Suppressor macrophage (primary cell): ENCODE measurements around the gene RNF220.
"Not testable (repeated sequence)": the region's sequence is repeated elsewhere in the genome, so short reads cannot be mapped to it uniquely, and the experiment has no call there.

ENCODE experiments used
- DNase-seq, 4 experiments: peaks; one replicate each; pipeline ENCODE4 v3.0.0-alpha.2; 2020 to 2022

The RNF220 gene

DNA sequence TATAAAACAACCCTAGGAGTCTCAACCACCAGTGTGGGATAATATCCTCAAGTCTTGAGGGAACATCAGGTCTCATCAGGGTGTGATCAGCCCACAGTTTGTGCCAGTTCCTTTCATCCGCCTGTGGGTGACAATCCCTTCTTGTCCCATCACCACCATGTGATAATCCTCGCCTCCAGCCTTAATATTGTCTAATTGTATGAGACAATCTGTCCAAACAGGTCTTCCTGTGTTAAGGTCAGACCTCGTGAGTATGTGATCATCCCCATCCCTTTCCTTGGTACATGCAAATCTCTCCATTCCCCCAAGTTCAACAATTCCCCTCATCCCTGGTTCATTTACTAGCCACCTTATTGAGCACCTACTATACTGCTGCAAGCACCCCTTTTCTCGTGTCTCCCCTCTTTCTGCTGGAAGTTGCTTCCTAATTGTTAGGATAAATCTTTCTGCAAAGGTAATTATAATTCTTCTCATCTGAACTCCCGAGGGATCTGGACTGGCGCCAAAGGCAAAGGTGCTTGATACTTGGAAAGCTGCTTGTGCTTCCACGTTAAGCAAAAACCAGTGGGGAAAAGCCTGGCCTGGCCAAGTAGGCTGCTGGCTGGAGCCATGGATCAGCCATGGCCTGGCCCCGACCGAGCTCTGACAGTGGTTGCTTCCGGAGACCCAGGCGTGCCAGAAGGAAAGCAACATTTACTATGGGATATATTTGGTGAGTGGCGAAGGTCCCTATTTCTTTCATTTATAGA is 92.5 kb downstream of the RNF220 start:
- DNase-seq: no peak

DNA sequence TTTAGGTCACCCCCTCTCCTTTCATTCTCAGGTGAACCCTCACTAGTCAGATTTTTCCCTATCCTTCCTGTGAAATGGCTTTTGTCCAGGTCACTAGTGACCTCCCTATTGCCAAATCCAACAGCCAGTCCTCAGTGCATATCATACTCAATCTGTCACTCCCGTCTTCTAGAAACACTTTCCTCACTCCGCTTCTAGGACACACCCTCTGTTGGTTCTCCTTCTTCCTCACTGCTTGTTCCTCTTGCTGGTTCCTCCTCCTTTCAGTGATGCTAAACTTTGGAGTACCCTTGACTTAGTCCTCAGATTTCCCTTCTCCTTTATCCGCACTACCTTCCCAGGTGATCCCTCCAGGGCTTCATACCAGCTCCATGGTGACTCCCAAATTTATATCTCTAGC is 94.3 kb downstream of the RNF220 start:
- DNase-seq: peak; percentile 46 to 74 (median 60)

DNA sequence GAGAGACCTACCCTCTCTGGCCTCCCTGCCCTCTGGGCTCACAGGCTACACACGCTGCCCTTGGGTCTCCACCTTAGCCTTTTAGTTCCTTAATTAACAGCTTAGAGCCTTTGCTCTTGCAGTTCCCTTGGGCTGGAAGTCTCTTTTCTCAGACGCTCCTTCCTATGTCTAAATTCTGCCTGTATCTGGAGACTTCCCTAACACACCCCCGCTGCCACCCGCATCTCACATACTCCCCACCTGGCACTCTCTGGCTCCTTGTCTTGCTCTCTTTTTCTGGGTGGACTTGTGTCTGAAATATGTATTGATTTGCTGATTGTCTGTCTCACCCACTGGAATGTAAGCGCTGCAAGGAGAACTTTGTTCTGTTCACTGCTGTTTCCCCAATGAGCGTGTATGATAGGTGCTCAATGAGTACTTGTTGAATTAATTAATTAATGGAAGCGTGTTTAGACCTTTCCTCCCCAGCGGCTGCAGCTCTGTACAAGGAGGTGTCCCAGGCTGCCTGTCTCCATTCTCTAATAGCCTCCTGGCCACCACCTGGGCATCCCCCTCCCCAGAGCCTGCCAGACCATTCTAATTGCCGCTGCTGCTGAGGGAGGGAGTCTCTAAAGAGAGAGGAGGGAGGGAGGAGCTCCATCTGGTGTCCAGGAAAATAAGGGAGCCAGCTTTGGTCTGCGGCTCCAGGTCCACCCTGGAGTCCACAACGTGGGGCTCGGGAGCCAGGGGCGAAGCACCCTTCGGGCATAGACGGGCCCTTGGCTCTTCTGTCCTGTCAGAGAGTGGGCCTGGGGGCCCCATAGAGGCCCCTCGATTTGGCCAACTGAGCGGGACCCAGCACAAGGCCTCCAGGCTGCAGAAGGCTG is 95.4 kb downstream of the RNF220 start:
- DNase-seq: peak in 1 of 4 experiments; percentile 30

DNA sequence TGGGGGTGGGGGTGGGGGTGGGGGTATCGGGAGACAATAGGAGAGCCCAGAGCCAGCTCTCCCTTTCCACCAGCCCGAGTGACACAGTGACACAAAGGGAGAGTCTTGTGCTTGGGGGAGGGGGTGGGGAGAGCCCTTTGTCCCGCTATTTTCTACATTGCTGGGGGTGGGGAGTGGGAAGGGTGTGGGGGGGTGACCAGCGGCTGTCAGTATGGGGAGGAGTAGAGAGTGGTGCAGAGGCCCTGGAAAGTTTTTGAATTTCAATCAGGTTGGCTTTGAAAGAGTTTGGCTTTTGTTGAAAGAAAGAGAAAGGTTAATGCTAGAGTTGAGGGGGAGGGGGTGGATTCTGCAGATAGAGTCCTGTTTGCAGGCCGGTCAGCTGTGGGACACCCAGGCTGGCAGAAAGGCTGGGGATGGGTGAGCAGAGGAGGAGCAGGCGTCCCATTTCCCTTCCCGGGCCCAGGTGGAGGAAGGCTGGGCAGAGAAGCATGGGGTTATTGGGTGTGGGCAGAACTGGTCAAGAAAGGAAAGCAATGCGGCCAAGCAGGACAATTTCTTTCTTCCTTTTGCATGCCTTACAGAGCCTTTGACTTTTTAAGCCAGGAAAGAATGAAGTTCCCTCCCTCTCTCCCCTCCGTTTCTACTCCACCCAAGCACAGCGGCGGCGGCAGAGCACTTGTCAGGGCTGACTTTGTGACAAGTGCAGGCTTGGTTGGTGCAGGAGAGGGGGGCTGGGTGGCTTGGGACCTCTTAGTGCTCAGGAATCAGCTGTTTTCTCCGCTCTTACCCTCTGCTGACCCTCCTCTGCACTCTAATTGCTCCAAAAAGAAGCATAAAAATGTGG is 96.2 kb downstream of the RNF220 start:
- no peak for DNase-seq

DNA sequence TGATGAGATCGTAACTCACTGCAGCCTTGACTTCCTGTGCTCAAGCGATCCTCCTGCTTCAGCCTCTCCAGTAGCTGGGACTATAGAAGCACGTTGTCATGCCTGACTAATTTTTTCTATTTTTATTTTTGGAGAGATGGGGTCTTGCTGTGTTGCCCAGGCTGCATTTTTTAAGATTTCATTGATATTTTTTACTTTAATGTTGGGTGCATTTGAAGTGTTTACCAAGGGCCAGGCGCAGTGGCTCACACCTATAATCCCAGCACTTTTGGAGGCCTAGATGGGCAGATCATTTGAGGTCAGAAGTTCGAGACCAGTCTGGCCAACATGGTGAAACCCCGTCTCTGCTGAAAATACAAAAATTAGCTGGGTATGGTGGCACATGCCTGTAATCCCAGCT is 97.8 kb downstream of the RNF220 start:
- DNase-seq: not testable (repeated sequence)

DNA sequence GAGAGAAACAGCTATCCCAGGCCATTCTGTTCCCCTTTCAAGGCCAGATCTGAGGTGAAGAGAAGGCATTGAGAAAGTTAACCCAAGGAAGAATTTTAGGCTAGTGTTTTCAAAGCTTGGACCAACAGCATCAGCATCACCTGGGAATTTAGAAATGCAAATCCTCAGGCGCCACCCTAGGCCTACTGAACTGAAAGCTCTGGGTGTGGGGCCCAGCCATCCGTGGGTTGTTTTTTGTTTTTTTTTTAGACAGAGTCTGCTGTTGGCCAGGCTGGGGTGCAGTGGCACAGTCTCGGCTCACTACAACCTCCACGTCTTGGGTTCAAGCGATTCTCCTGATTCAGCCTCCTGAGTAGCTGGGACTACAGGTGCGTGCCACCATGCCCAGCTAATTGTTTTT is 98.6 kb downstream of the RNF220 start:
- no peak for DNase-seq

DNA sequence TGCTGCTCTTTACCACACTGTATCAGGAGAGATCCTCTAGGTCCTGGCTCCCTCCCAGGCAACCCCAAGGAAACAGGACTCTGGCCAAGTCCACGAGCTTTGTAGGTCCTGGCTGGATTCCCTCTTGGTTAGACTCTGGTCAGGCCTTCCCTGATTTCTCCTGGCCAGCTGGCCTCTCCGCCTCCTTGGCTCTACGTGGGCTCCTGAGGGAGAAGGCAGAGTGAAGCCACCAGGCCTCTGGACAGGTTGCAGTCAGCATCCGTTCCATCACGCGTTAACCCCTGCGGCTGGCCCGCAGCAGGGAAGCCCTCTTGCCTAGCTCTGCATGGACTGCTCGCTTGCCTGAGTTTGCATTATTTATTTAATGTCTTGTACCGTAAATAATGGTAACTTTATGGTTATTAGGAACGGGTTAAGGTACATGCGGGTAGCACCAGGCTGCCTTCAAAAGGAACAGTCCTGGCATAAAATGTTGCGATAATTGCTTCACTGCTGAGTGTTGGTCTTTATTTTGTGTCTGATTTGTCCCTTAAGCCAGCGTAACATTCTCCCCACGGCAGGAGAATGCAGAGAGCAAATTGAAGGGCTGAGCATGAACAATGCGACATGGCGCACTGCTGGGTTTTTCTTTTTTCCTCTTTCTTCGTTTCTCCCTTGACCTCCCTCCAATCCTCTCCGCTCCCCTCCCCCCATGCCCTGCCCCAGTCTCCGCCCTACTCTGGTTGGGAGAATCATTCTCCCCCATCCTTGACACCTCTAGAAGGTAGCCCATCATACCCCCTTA is 100.3 kb downstream of the RNF220 start:
- no peak for DNase-seq

DNA sequence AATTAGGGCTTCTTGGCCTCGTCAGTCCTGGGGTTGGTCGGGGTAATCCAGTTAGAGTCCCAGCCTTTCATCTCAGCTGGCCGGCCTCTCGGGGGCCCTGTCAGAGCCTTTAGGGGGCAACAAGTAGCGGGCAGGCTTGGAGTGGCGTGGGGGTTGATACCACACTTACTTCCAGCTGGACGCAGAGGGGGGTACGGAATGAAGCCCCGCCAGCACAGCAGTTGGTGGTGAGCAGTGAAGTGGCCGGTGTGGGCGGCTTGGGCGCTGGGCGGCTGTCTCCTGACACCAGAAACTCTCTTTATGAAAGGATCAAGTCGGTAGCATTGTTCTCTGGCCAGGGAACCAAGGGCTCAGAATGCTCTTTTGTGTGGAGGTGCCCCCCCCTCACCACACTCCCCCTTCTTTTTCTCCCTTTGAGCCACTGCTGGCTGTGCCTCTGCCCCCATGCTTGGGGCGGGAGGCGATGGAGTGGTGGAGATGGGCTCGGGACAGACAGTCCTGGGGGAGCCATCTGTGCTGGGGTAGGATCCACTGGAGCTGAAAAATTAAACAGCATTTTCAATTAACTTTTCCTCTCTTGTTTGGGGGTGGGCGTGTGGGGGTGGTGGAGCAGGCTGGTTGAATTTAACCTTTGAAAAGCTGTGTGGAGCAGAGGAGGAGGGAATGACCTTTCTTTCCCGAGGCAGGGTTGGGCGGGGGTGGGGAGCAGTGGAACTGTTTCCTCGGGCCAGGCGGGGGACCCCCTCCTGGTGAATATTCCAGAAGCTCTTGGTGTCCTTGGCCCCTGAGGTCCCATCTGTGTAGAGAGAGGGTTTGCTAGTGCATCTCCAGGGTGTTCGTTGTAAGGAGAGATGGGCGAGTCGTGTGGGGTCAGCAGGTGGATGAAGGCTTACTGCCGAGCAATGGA is 102.7 kb downstream of the RNF220 start:
- DNase-seq: no peak

DNA sequence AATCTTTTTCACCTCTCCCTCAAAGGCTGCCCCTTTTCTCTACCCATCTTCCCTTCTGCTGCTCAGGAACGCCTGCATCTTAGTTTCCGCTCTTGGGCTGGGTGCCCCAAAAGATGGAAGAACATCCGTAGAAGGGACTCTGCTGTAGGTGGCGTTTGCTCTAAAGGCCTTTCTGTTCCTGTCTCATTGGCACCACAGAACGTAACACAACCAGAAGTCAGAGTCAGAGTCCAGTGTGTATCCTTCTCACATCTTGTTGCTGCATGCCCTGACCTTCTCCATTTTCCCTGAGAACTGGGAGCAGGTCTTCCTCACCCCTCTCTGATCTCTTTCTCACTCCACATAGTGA is 103.3 kb downstream of the RNF220 start:
- no peak for DNase-seq

DNA sequence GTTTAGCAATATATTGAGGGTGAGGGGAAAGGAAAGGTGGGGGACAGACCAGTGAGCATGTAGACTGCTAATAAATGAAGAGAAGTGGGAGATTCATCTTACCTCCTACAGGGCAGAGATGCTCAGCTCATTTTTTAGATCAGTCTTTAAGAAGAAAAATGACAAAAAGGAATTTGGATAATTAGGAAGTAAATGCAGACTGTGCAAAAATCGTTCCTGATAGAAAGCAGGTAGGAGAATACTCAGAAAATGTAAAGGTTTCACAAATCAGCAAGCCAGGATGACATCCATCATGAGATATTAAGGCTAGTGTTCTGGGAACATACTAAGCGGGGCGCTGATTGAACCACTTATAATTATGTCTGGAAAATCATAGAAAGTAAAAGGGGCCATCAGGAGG is 106.3 kb downstream of the RNF220 start:
- DNase-seq: no peak

DNA sequence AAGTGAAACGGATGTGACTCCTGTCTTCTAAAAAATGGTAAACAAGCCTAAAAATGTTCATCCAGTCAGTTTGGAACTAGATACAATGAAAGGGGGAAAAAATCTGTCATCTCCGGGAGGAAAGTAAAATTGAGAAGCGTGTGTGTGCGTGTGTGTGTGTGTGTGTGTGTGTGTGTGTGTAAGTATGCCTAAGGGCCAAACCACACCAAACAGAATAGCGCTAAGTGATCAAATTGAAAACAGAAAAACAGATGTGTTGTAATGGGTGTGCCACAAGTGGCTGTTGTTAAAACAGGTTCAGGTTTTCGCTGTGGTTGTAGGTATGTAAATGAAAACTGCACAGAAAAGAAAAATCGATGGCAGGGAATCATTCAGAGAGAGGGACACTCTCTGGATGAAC is 106.7 kb downstream of the RNF220 start:
- DNase-seq: no peak

DNA sequence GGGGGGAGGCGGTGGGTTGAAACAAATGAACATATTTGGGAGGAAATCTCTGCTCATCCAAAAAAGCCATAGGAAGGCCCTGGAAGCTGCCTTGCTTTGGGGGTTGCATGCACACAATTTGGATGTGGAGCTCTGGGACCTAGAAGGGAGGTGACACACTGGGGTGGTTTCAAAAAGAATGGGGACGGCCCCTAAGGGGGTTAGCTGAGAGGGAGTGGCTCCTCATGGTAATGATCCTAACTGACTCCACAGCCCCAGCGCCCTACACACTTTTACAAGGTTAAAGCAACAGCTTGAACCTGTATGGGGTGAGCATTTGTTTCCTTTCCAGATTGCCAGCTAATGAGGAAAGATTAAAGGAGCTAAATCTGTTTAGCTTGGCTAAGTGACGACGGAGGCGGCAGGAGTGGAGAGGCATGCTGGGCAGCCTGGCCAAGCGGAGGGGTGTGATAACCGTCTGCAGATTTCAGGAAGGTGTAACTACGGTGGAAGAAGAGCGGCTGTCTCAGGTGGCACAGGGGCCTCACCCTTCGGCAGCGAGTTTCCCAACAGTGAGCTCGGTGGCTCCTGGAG is 107.3 kb downstream of the RNF220 start:
- DNase-seq: no peak

DNA sequence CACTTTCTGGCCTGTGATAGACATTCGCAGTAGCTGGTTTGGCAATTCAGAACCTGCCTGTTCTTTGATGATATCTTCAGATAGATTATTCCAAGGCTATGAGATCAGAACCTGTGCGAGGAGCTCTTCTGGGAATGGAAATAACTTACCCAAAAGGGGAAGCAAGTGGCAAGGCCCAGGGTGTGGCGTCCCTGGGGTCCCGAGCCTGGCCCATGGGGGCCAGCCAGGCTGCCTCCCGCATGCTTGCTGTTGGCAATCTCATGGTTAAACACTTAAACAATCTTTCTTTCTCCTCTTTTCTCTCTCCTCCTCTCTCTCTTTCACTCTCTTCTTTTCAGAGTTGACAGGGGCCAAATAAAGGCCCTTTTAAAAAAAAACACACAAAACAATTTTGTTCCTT is 108.1 kb downstream of the RNF220 start:
- DNase-seq: no peak

DNA sequence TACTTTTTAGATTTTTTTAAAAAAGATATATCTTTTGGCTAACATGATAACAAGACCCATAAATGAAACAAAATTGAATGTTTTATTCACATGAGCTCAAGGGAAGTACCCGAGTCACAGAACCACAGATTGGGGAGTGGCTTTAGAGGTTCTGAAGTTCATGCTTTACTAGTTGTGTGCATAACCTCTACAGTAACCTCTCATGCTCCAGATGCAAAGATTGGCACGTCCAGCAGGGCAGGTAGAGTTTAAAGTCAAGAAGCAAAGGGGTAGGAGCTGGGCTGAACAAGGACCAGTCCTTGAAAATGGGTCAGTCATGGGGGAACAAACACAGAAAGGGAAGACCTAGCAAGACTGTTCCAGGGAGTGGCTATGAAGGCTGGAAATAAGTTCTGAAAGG is 109.6 kb downstream of the RNF220 start:
- DNase-seq: no peak

DNA sequence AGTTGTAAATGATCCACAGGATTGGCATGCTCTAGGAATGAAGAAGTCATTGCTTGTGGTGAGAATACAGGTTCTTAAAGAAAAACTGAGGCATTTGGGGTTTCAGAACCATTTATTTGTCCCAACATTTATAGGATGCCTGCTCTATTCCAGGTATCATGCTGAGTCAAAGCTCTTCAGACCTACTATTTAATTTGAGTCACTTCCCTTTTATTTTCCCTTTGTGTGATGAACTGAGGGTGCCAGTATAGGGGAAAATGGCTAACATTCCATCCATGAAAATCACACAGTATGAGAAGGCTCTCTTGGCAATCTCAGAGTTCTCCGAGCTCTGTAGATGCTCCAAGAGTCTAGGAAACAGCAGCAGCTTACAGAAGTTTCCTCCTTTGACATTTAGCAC is 110.4 kb downstream of the RNF220 start:
- DNase-seq: no peak

DNA sequence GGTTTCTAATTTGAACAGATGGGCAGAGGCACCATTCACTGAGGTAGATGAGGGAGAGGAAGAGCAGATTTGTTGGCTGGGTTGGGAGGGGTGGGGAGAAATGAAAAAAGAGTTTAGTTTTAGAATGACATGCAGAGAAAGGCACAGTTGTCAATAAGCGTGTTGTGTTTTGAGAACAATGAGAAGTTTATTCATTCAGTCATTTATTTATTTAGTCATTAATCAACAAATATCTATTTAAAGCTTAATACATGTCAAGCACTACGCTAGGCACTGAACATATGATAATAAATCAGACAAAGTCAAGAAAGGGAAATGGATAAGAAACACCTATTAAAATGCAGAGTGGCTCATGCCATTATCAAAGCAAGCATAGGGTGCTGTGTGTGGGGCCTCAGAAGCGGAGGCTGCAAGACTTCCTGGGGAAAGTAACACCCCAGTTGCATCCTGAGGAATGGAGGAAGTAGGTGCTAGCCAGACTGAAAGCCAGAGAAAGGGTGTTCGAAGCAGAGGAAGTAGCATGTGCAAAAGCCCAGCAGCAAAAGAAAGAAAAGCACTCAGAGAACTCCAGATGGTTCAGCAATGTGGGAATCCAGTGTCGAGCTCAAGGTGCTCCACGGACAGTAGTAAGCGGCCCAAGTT is 114.1 kb downstream of the RNF220 start:
- peak; percentile 56 to 81 (median 76) for DNase-seq

DNA sequence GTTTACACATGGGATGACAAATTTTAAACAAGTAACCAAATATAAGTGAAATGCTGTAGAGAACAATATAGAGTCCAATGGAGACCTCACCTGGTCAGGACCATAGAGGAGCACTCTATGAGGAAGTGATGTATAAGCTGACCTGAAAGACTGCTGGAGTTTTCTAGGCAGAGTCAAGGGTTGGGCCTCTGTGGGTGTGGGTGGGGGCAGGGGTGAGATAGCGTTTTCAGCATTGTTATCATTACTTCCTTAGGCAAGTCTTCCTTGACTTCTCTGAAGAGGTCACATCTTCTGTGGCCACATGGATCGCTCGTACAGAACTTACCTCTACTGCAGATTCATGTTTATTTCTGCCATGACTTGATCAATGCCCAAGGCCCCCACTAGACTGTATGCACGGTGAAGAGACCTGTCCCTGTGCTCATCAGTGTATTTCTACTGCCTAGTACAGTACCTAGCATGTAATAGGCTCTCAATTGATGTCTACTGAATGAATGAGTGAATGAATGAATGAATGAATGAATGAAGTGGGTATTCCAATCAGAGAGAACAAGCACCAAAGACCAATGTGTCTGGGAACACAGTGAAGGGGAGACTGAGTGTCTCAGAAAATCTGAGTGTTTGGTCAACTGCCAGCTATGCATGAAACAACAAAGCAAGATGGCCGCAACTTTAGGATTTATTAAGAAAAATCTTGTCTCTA is 116.5 kb downstream of the RNF220 start:
- no peak for DNase-seq

DNA sequence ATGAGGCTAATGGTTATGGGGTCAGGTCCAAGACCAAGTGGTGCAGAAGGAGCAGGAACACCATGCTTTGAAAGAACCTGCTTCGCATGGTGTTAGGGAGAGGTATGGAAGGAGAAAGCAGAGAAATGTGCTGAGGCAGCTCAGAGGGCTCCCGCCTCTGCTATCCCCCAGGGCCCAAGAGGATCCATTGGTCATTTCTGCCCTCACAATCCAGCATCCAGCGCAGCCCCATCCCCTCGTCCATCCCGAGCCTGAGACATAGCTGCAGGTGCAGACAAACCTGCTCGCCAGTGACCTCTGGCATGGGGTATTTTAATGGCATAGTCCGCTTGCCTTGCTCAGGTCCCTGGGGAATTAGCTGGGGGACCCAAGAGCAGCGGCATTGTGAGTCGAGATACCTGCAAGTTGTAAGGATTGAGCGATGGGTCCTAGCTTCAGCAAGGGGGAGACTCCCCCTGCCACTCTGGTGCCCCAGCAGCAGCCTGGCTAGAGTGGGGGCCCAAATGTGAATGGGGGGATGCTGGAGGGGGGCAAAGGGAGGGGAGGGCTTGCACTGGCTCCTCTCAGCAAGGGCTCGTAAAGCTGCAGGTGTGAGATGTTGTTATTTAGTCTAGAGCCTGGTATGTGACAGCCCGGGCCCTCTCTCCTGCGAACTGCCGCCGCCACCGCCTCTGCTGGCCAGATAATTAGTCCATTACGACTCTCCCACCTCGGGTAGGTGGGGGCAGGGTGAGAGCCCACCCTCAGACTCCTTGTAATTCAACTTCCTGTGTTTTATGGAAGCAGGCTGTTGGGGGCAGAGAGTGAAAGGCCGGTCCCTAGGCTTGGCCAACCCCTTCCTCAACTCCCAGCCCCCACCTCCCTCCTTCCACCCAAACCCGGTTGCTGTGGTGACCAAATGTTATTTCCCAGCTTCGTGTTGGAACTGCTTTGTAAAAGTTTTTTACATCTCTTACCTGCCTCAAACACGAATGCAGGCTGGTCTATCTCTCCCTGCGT is 118.8 kb downstream of the RNF220 start:
- no peak for DNase-seq
